DMS53 treated with DMSO at 0.1 percent for 48 hours (cell line): ENCODE results near the gene RSBN1L.
"Not testable (repeated sequence)": the region's sequence is repeated elsewhere in the genome, so short reads cannot be mapped to it uniquely, and the experiment has no call there.

ENCODE experiments used
- DNase-seq: peaks from one replicate; lab custom pipeline; 2025; ENCODE audit not compliant: unreplicated experiment; lab: John Stamatoyannopoulos, UW

The RSBN1L gene

GRCh38 chr7:77765906-77766800, 69.9 kb downstream of the RSBN1L start:
- DNase-seq = no peak

GRCh38 chr7:77766801-77767605, 70.7 kb downstream of the RSBN1L start:
- no peak for DNase-seq

GRCh38 chr7:77770316-77770715, 74.1 kb downstream of the RSBN1L start:
- DNase-seq = no peak

- DNase-seq = no peak
These were observed 75.6 kb downstream of the RSBN1L start for GRCh38 chr7:77771901-77772300.

- no peak for DNase-seq
These were observed 82.3 kb downstream of the RSBN1L start for GRCh38 chr7:77778535-77778934.

- no peak for DNase-seq
These were observed 86.1 kb downstream of the RSBN1L start for GRCh38 chr7:77782383-77782782.

GRCh38 chr7:77783111-77783510, 86.9 kb downstream of the RSBN1L start:
- DNase-seq = no peak

- no peak for DNase-seq
These were observed 87.3 kb downstream of the RSBN1L start for GRCh38 chr7:77783545-77783944.

- DNase-seq = not testable (repeated sequence)
These were observed 88.2 kb downstream of the RSBN1L start for GRCh38 chr7:77784426-77784825.

GRCh38 chr7:77786018-77786417, 89.8 kb downstream of the RSBN1L start:
- DNase-seq = no peak

- DNase-seq = no peak
These were observed 90.5 kb downstream of the RSBN1L start for GRCh38 chr7:77786741-77787140.

- no peak for DNase-seq
These were observed 92.2 kb downstream of the RSBN1L start for GRCh38 chr7:77788327-77788902.

- DNase-seq = peak; percentile 96
These were observed 95.1 kb downstream of the RSBN1L start for GRCh38 chr7:77791336-77791735.

- DNase-seq = no peak
These were observed 95.7 kb downstream of the RSBN1L start for GRCh38 chr7:77791956-77792355.

GRCh38 chr7:77794000-77794399, 97.7 kb downstream of the RSBN1L start:
- no peak for DNase-seq

GRCh38 chr7:77796109-77796508, 99.8 kb downstream of the RSBN1L start:
- no peak for DNase-seq

GRCh38 chr7:77796960-77797359, 100.7 kb downstream of the RSBN1L start:
- no peak for DNase-seq

GRCh38 chr7:77797734-77798393, 101.6 kb downstream of the RSBN1L start:
- DNase-seq = no peak

GRCh38 chr7:77798394-77799077, 102.3 kb downstream of the RSBN1L start, which contains the start of the genes PHTF2 and TMEM60:
Gene PHTF2 (plus strand): TSS chr7:77798773.
Gene TMEM60 (minus strand): TSS chr7:77798434. CDS start chr7:77794373, 4,061 bp downstream.
- peak; percentile 100 for DNase-seq
